KMS-11 (cell line): ENCODE measurements around the gene WIPF1.

Source experiments
- H2AFZ ChIP-seq: fragments of 200-600 bp; sonication (generic); 2 replicates; pipeline ENCODE4 v1.6.1; 2016; ENCODE audit warnings: antibody characterized with exemption, mixed run types, low read depth
- H3K27ac ChIP-seq: fragments of 200-600 bp; sonication (generic); 2 replicates; pipeline ENCODE4 v1.6.1; 2016; ENCODE audit warnings: mild to moderate bottlenecking, mixed run types
- H3K27me3 ChIP-seq: fragments of 200-600 bp; sonication (generic); 2 replicates; pipeline ENCODE4 v1.6.1; 2017; ENCODE audit warnings: mild to moderate bottlenecking, low read depth, mixed run types, moderate library complexity; ENCODE audit not compliant: insufficient read depth
- H3K36me3 ChIP-seq: fragments of 200-600 bp; sonication (generic); 2 replicates; pipeline ENCODE4 v1.6.1; 2017; ENCODE audit warnings: mild to moderate bottlenecking, mixed run types; ENCODE audit not compliant: insufficient read depth
- H3K4me1 ChIP-seq: fragments of 200-600 bp; sonication (generic); 2 replicates; pipeline ENCODE4 v1.6.1; 2016; ENCODE audit warnings: mild to moderate bottlenecking, low read depth, mixed run types; ENCODE audit not compliant: poor library complexity, severe bottlenecking
- H3K4me2 ChIP-seq: fragments of 200-600 bp; sonication (generic); 2 replicates; pipeline ENCODE4 v1.7.0; 2016; ENCODE audit warnings: mild to moderate bottlenecking, mixed run types
- H3K4me3 ChIP-seq: fragments of 200-600 bp; sonication (generic); IDR thresholded peaks from 2 replicates; pipeline ENCODE4 v1.6.1; 2017; ENCODE audit warnings: low read depth, low read length, mixed read lengths; ENCODE audit not compliant: insufficient read depth
- H3K79me2 ChIP-seq: fragments of 200-600 bp; sonication (generic); 2 replicates; pipeline ENCODE4 v1.6.1; 2016; ENCODE audit warnings: low read depth, mixed run types; ENCODE audit not compliant: insufficient read depth
- H3K9ac ChIP-seq: fragments of 200-600 bp; sonication (generic); 2 replicates; pipeline ENCODE4 v1.6.1; 2016; ENCODE audit warnings: mild to moderate bottlenecking, mixed run types
- H4K20me1 ChIP-seq: fragments of 200-600 bp; sonication (generic); 2 replicates; pipeline ENCODE4 v1.6.1; 2016; ENCODE audit warnings: mild to moderate bottlenecking, mixed run types; ENCODE audit not compliant: insufficient read depth
- TF ChIP-seq, protein P1 (sequence below): fragments of 200-600 bp; sonication (generic); conservative IDR thresholded peaks from 2 replicates; pipeline ENCODE4 v1.6.1; 2017; ENCODE audit warnings: low read depth, mild to moderate bottlenecking, antibody characterized with exemption, low read length, moderate library complexity, mixed read lengths

The WIPF1 gene

DNA sequence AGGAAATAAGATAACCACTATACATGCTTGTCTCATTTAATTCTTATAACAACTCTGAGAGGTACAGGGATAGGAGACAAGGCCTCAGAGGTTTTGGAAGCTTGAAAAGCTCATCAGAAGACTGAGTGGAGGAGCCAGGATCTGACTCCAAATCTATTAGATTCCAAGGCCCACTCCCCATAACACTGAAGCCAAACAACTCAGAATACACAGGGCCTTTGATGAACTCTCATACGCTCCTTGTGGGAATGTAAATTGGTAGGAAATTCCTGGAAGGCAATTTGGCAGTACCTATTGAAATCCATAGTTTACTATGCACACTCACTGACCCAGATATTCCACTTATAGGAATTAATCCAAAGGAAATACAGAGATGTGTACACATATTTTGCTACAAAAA lies 27.9 kb downstream of the WIPF1 start:
- no peaks in the 10 kb centered on the region for H3K27me3 ChIP-seq
- H3K4me2 ChIP-seq, result no peak overlapping the region
- TF ChIP-seq, protein P1, sequence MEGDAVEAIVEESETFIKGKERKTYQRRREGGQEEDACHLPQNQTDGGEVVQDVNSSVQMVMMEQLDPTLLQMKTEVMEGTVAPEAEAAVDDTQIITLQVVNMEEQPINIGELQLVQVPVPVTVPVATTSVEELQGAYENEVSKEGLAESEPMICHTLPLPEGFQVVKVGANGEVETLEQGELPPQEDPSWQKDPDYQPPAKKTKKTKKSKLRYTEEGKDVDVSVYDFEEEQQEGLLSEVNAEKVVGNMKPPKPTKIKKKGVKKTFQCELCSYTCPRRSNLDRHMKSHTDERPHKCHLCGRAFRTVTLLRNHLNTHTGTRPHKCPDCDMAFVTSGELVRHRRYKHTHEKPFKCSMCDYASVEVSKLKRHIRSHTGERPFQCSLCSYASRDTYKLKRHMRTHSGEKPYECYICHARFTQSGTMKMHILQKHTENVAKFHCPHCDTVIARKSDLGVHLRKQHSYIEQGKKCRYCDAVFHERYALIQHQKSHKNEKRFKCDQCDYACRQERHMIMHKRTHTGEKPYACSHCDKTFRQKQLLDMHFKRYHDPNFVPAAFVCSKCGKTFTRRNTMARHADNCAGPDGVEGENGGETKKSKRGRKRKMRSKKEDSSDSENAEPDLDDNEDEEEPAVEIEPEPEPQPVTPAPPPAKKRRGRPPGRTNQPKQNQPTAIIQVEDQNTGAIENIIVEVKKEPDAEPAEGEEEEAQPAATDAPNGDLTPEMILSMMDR, result no peak
- peaks cover 7% of the 10 kb centered on the region for H3K4me1 ChIP-seq
- no peak overlapping the region for H2AFZ ChIP-seq
- no peak overlapping the region for H3K9ac ChIP-seq
- peaks cover 5% of the 10 kb centered on the region; the same call in 1 of the 2 replicates for H3K36me3 ChIP-seq
- H3K79me2 ChIP-seq, result no peaks in the 10 kb centered on the region
- H3K4me3 ChIP-seq, result no peak overlapping the region
- H4K20me1 ChIP-seq, result no peaks in the 10 kb centered on the region
- no peak overlapping the region for H3K27ac ChIP-seq

DNA sequence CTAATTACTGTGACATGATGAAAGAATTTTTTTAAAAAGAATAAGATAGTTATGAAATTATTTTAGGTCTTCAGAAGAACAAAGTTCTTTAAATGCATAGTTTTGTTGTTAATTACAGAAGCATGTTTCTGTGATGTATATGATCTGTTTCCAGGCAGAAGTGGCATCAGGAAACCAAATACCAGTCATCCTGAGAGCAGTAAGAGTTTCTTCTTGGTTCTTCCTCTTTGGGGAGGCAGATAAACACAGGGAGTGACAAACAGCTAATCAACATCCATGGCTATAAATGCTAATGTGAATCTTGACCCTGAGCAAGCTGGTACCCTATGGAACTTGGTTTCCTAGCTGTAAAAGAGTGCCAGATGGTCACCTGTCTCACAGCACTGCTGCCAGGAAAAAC lies 29.2 kb downstream of the WIPF1 start:
- Histone ChIP-seq H3K9ac (no peak overlapping the region), H3K27ac (no peak overlapping the region), H3K79me2 (no peaks in the 10 kb centered on the region), H3K4me3 (no peak overlapping the region), H3K27me3 (no peaks in the 10 kb centered on the region), H4K20me1 (no peaks in the 10 kb centered on the region), H3K4me2 (no peak overlapping the region), H3K36me3 (peaks cover 5% of the 10 kb centered on the region; the same call in 1 of the 2 replicates), H2AFZ (no peak overlapping the region), H3K4me1 (peaks cover 7% of the 10 kb centered on the region)
- TF ChIP-seq, protein P1, result no peak

DNA sequence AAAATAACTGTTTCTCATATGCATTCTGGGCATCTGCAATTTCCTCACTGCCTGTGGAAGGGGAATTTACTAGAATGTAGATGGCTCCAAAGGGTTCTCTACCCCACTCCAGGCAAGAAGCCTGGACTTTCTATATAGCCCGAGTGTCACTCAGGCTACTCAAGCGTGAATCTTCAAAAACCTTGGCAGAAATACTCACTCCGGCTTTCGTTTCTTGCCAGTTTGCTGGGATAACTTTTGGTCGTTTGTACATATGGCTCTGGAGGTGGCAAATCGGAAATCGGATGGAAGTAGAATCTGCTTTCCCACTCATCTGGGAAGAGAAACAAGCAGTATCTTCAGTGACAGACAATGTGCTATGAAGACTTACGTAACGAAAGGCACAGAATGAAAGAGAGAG lies 30.7 kb downstream of the WIPF1 start:
- no peak overlapping the region for H3K4me3 ChIP-seq
- H3K27me3 ChIP-seq, result no peaks in the 10 kb centered on the region
- peaks cover 7% of the 10 kb centered on the region for H3K4me1 ChIP-seq
- H4K20me1 ChIP-seq, result no peaks in the 10 kb centered on the region
- H3K79me2 ChIP-seq, result no peaks in the 10 kb centered on the region
- no peak overlapping the region for H3K9ac ChIP-seq
- H3K36me3 ChIP-seq, result peaks cover 5% of the 10 kb centered on the region; the same call in 1 of the 2 replicates
- no peak overlapping the region for H2AFZ ChIP-seq
- no peak overlapping the region for H3K27ac ChIP-seq
- TF ChIP-seq, protein P1, result no peak
- no peak overlapping the region for H3K4me2 ChIP-seq

DNA sequence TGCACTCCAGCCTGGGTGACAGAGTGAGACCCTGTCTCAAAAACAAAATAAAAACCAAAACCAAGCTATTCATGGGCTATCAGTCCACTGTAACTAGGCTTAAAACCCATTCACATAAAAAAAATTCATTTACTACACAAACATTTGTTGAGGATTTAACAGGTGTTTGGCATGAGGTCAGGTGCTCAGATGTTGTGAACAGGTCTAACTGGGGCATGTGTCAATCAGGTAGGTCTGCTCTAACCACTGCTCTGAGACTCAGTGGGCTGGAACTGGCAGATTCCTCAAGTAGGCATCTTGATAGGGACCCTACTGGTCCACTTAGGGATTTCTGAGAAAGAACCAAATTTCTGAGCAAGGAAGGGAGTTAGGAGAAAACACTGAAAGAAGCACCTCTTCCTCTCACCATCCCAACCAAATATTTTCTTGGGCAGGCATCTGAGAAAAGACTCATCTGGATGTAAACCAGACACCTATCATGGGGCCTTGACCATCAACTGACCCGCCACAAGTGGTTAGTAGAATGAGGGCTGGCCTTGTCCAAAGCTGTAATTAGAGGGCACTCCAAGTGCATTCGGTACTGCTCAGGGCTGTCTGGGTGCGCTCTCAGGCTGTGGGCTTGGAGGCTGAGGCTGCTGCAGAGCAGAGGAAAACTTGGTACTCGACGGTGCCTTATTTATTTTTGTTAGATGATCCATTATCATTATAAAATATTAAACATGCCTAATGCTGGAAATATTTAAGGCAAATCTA lies 33.9 kb downstream of the WIPF1 start:
- Histone ChIP-seq H3K36me3 (no peaks in the 10 kb centered on the region), H3K27me3 (no peaks in the 10 kb centered on the region), H3K4me3 (no peak overlapping the region), H3K27ac (no peak overlapping the region), H3K4me2 (no peak overlapping the region), H3K9ac (no peak overlapping the region), H4K20me1 (no peaks in the 10 kb centered on the region), H2AFZ (no peak overlapping the region), H3K79me2 (no peaks in the 10 kb centered on the region), H3K4me1 (no peaks in the 10 kb centered on the region)
- TF ChIP-seq, protein P1, result no peak
